OCI-LY3 (cell line): ENCODE measurements around the gene TMEM59.

Source experiments
- H2AFZ ChIP-seq: fragments of 200-600, 300-600 bp; shearing (Covaris generic); 2 replicates; pipeline ENCODE4 v1.6.0; 2014; ENCODE audit warnings: antibody characterized with exemption, low read depth, low read length
- H3K27ac ChIP-seq: fragments of 200-600, 300-600 bp; sonication (generic); 2 replicates; pipeline ENCODE4 v1.5.1; 2014; ENCODE audit warnings: mild to moderate bottlenecking, low read length, moderate library complexity, mixed read lengths
- H3K27me3 ChIP-seq: fragments of 200-600, 300-600 bp; sonication (generic); 2 replicates; pipeline ENCODE4 v1.6.1; 2014; ENCODE audit warnings: low read depth, low read length, mixed read lengths
- H3K36me3 ChIP-seq: fragments of 200-600, 300-600 bp; sonication (generic); replicated peaks from 2 replicates; pipeline ENCODE3; 2014; ENCODE audit warnings: low read depth, low read length, mixed read lengths
- H3K4me1 ChIP-seq: fragments of 300-600, 200-600 bp; sonication (generic); 2 replicates; pipeline ENCODE4 v1.6.1; 2014; ENCODE audit warnings: low read length, mixed read lengths
- H3K4me2 ChIP-seq: fragments of 200-600, 300-600 bp; sonication (generic); 2 replicates; pipeline ENCODE4 v1.6.1; 2014; ENCODE audit warnings: low read length, mixed read lengths
- H3K4me3 ChIP-seq: fragments of 300-600, 200-600 bp; sonication (generic); 2 replicates; pipeline ENCODE4 v1.5.1; 2014; ENCODE audit warnings: antibody characterized with exemption, mild to moderate bottlenecking, low read length, moderate library complexity
- H3K79me2 ChIP-seq: fragments of 300-600, 200-600 bp; shearing (Covaris generic); 2 replicates; pipeline ENCODE4 v1.6.1; 2014; ENCODE audit warnings: mild to moderate bottlenecking, low read length, mixed read lengths
- H3K9ac ChIP-seq: fragments of 300-600, 200-600 bp; shearing (Covaris generic); 2 replicates; pipeline ENCODE4 v1.6.0; 2014; ENCODE audit warnings: mild to moderate bottlenecking, low read length, moderate library complexity
- H3K9me3 ChIP-seq: fragments of 200-600, 300-600 bp; shearing (Covaris generic); 2 replicates; pipeline ENCODE4 v1.6.1; 2014; ENCODE audit warnings: low read length, mixed read lengths; ENCODE audit not compliant: insufficient read depth
- H4K20me1 ChIP-seq: fragments of 200-600, 300-600 bp; sonication (generic); 2 replicates; pipeline ENCODE4 v1.6.1; 2016; ENCODE audit warnings: low read length, mixed read lengths; ENCODE audit not compliant: insufficient read depth
- CTCF ChIP-seq: fragments of 200-600, 300-600 bp; sonication (generic); IDR thresholded peaks from 2 replicates; pipeline ENCODE4 v1.5.1; 2014; ENCODE audit warnings: antibody characterized with exemption, low read length, low read depth
- EZH2phosphoT487 ChIP-seq: fragments of 200-600 bp; shearing (Covaris generic); IDR thresholded peaks from 2 replicates; pipeline ENCODE4 v1.6.1; 2018; ENCODE audit warnings: antibody characterized with exemption, mixed run types, low read depth

Gene TMEM59

GRCh38 chr1:53981220-53981619, 71.8 kb downstream of the TMEM59 start:
- Histone ChIP-seq H3K9ac (no peak overlapping the region), H3K27ac (no peak overlapping the region), H3K36me3 (no peaks in the 10 kb centered on the region), H3K4me2 (no peak overlapping the region), H2AFZ (no peak overlapping the region), H3K79me2 (no peaks in the 10 kb centered on the region), H4K20me1 (no peaks in the 10 kb centered on the region), H3K4me3 (no peak overlapping the region), H3K27me3 (no peaks in the 10 kb centered on the region), H3K9me3 (no peaks in the 10 kb centered on the region), H3K4me1 (peaks cover 5% of the 10 kb centered on the region; the same call in 1 of the 2 replicates)
- TF ChIP-seq EZH2phosphoT487, result no peak
- TF ChIP-seq CTCF, result no peak

GRCh38 chr1:53979712-53980450, 73.1 kb downstream of the TMEM59 start:
- no peak overlapping the region for H3K27ac ChIP-seq
- no peak overlapping the region for H2AFZ ChIP-seq

More at GRCh38 chr1:53979712-53980450, 73.1 kb downstream of the TMEM59 start:
- Histone ChIP-seq H4K20me1 (no peaks in the 10 kb centered on the region), H3K27me3 (no peaks in the 10 kb centered on the region), H3K4me3 (no peak overlapping the region), H3K4me1 (peaks cover 5% of the 10 kb centered on the region; the same call in 1 of the 2 replicates), H3K4me2 (no peak overlapping the region), H3K9ac (no peak overlapping the region), H3K79me2 (no peaks in the 10 kb centered on the region), H3K9me3 (no peaks in the 10 kb centered on the region), H3K36me3 (no peaks in the 10 kb centered on the region)
- TF ChIP-seq EZH2phosphoT487 (no peak), CTCF (peak; percentile 27)
